Smooth muscle cell (in vitro differentiated cells): ENCODE results near the gene SLCO3A1. TPM values are rescaled to one million over a fixed set of nuclear protein-coding genes. Genes with fewer than 3 reads are reported as not detected.

Source experiments
- DNase-seq: peaks from one replicate; lab custom pipeline; 2025; ENCODE audit not compliant: unreplicated experiment; lab: John Stamatoyannopoulos, UW
- H2AFZ ChIP-seq: fragments of 200-600 bp; sonication (generic); 2 replicates; pipeline ENCODE4 v1.6.0; 2016; ENCODE audit warnings: antibody characterized with exemption, low read depth, mild to moderate bottlenecking
- H3F3A ChIP-seq: fragments of 200-600 bp; sonication (generic); 2 replicates; pipeline ENCODE4 v1.6.0; 2017; ENCODE audit warnings: antibody characterized with exemption, low read depth
- H3K27ac ChIP-seq: fragments of 200-600 bp; sonication (generic); 2 replicates; pipeline ENCODE4 v1.5.1; 2016; ENCODE audit warnings: low read depth, mild to moderate bottlenecking
- H3K27me3 ChIP-seq: fragments of 200-600 bp; sonication (generic); 2 replicates; pipeline ENCODE4 v1.6.1; 2016; ENCODE audit warnings: low read depth, mild to moderate bottlenecking
- H3K36me3 ChIP-seq: fragments of 200-600 bp; sonication (generic); 2 replicates; pipeline ENCODE4 v1.5.1; 2016; ENCODE audit warnings: low read depth
- H3K4me1 ChIP-seq: fragments of 200-600 bp; sonication (generic); 2 replicates; pipeline ENCODE4 v1.5.1; 2016; ENCODE audit warnings: low read depth
- H3K4me2 ChIP-seq: fragments of 200-600 bp; sonication (generic); 2 replicates; pipeline ENCODE4 v1.6.0; 2016; ENCODE audit warnings: mild to moderate bottlenecking
- H3K4me3 ChIP-seq: fragments of 200-600 bp; sonication (generic); 2 replicates; pipeline ENCODE4 v1.5.1; 2016; ENCODE audit warnings: mild to moderate bottlenecking
- H3K79me2 ChIP-seq: fragments of 200-600 bp; sonication (generic); 2 replicates; pipeline ENCODE4 v1.6.0; 2016; ENCODE audit warnings: low read depth, mild to moderate bottlenecking
- H3K9ac ChIP-seq: fragments of 200-600 bp; sonication (generic); 2 replicates; pipeline ENCODE4 v1.6.0; 2016; ENCODE audit warnings: low read depth
- H3K9me3 ChIP-seq: fragments of 200-600 bp; sonication (generic); replicated peaks from 2 replicates; pipeline ENCODE4 v1.5.1; 2016; ENCODE audit warnings: low read depth
- H4K20me1 ChIP-seq: fragments of 200-600 bp; sonication (generic); 2 replicates; pipeline ENCODE4 v1.6.0; 2016; ENCODE audit warnings: low read depth
- WGBS: methylation state at CpG from one replicate; pipeline ENCODE4 v1.1.7; 2016; ENCODE audit warnings: low lambda C conversion rate; 5-methylcytosine and 5-hydroxymethylcytosine counted together
- polyA plus RNA-seq: library from polyadenylated mRNA; unstranded; fragments of >200 nt; fragmentation: Nextera tagmentation; extraction: Ambion mirVana; gene quantifications from 2 replicates; pipeline ENCODE4 v1.2.1, GENCODE V29; 2016
- total RNA-seq: library from RNA; depleted of rRNA; stranded (reverse); fragments of >200 nt; gene quantifications from 2 replicates; pipeline ENCODE4 v1.2.3, GENCODE V29; 2014
- TF ChIP-seq, protein P1 (sequence below): fragments of 200-600 bp; sonication (generic); IDR thresholded peaks from 2 replicates; pipeline ENCODE4 v1.5.1; 2017; ENCODE audit warnings: borderline replicate concordance, mild to moderate bottlenecking, antibody characterized with exemption; ENCODE audit not compliant: insufficient read depth, poor library complexity, severe bottlenecking

SLCO3A1 gene
- total and polyA plus RNA-seq, 2 experiments from 2014 or later: 1.3 to 12.6 TPM

DNA sequence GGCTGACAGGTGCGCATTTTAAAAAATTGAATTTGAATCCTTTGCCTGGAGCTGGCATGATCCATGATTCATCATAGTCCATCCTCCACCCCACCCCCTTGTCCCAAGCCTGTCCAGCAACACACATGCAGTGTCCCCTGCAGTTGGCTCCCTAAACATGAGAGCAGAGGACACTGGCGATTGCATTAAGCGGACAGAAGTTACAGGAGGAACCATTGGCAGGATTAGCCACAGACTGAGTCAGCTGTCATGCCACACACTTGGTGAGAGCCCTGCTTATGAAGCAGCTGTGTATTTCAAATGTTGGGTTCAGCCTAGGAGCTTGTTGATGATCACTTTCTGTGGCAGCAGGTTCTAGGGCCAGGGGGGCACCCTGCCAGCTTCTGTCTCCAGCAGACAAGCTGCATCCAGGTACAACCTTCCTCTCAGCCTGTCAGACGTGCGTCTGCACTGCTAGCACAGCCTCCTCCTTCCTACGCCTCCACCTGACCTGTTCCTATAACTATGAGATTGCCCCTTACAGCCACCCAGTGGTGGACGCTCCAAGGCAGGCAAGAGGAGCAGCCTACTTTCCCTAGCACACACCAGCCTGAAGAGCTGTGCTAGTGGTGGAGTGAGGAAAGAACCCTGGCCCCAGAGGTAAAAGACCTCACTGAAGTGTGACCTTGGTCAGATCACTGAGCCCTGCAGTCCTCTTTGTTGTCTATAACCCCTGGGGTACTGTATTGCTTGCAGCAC is 121.9 kb downstream of the SLCO3A1 start:
- WGBS: 82% methylated on average over 7 of the region's 7 CpGs
- H2AFZ ChIP-seq: no peak overlapping the region

DNA sequence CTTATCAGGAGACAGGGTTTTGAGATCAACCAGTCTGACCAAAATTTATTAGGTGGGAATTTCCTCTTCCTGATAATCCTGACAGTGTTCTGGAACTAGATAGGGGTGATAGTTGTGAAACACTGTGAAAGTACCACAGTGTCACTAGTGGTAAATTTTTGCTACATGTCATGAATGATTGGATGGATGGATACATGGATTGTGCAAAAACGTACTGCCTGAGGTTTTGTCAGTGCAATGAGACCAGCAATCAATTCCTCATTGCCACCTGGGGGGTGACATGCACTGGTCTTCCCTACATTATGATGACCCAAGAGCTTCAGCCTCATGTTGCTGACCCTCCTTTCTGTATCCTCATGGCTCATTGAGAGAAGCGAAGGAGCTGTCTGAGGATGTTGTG is 123.5 kb downstream of the SLCO3A1 start:
- Histone ChIP-seq H3K9me3 (no peaks in the 10 kb centered on the region), H3K79me2 (no peaks in the 10 kb centered on the region), H3K4me2 (no peak overlapping the region), H3K4me1 (no peaks in the 10 kb centered on the region), H3K4me3 (no peak overlapping the region), H3K9ac (no peak overlapping the region), H3K36me3 (no peaks in the 10 kb centered on the region), H3F3A (no peaks in the 10 kb centered on the region), H4K20me1 (no peaks in the 10 kb centered on the region), H2AFZ (no peak overlapping the region), H3K27me3 (no peaks in the 10 kb centered on the region), H3K27ac (no peak overlapping the region)
- TF ChIP-seq, protein P1, sequence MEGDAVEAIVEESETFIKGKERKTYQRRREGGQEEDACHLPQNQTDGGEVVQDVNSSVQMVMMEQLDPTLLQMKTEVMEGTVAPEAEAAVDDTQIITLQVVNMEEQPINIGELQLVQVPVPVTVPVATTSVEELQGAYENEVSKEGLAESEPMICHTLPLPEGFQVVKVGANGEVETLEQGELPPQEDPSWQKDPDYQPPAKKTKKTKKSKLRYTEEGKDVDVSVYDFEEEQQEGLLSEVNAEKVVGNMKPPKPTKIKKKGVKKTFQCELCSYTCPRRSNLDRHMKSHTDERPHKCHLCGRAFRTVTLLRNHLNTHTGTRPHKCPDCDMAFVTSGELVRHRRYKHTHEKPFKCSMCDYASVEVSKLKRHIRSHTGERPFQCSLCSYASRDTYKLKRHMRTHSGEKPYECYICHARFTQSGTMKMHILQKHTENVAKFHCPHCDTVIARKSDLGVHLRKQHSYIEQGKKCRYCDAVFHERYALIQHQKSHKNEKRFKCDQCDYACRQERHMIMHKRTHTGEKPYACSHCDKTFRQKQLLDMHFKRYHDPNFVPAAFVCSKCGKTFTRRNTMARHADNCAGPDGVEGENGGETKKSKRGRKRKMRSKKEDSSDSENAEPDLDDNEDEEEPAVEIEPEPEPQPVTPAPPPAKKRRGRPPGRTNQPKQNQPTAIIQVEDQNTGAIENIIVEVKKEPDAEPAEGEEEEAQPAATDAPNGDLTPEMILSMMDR: no peak
- WGBS: 72% methylated on average over 2 of the region's 2 CpGs
- DNase-seq: no peak

More for the DNA sequence above, 121.9 kb downstream of the SLCO3A1 start:
- Histone ChIP-seq H3K9ac (no peak overlapping the region), H3K4me2 (no peak overlapping the region), H3K27me3 (no peaks in the 10 kb centered on the region), H3F3A (no peaks in the 10 kb centered on the region), H3K79me2 (no peaks in the 10 kb centered on the region), H3K27ac (no peak overlapping the region), H3K4me3 (no peak overlapping the region), H3K9me3 (no peaks in the 10 kb centered on the region), H3K36me3 (no peaks in the 10 kb centered on the region), H4K20me1 (no peaks in the 10 kb centered on the region), H3K4me1 (no peaks in the 10 kb centered on the region)
- TF ChIP-seq, protein P1: no peak
- DNase-seq: no peak

DNA sequence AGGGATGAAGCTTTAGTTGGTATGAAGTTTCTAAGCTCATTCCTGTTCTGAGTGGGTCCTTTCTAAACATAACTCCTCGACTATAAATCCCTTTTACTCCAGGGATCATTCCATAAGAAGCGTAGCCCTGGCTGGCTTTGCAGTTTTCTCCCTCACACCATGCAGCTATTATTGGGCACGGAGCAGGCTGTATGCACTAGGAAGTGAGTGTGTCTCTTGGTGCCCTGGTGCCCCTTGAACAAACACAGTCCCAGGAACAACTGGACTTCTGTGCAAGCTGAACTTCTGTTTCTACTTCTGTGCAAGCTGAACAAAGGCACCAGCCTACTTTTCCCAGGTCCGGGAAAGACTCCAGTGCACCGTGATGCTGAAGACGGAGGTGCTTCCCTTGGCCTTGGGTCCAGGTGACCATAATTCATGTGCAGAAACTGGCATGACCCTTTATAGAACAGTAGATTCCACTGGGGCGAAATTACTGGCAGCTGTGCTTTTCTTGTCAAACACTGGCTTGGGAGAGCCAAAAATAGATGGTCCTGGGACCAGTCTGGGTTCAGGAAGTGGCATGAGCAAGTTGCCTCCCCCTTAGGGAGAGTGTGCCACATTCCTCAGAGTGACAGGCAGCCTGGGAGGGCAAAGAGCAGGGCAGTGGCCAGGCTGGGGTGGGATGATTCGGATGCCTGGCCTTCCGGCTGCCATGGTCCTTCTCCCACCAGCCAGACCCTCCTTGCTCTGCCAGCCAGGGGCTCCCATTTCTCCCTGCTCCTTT is 127.2 kb downstream of the SLCO3A1 start:
- H4K20me1 ChIP-seq: no peaks in the 10 kb centered on the region
- WGBS: 93% methylated on average over 9 of the region's 9 CpGs

More for the DNA sequence above, 127.2 kb downstream of the SLCO3A1 start:
- H3K9me3 ChIP-seq: no peaks in the 10 kb centered on the region
- DNase-seq: no peak
- no peaks in the 10 kb centered on the region for H3K36me3 ChIP-seq
- H3K9ac ChIP-seq: no peak overlapping the region
- H2AFZ ChIP-seq: no peak overlapping the region
- no peak overlapping the region for H3K4me2 ChIP-seq
- peaks cover 3% of the 10 kb centered on the region for H3K27me3 ChIP-seq
- TF ChIP-seq, protein P1: no peak
- no peaks in the 10 kb centered on the region for H3K79me2 ChIP-seq
- H3K4me3 ChIP-seq: no peak overlapping the region
- no peaks in the 10 kb centered on the region for H3K4me1 ChIP-seq
- H3F3A ChIP-seq: no peaks in the 10 kb centered on the region
- H3K27ac ChIP-seq: no peak overlapping the region
